K562 (cell line): ENCODE results near the gene DOCK7. TPM values are rescaled to one million over a fixed set of nuclear protein-coding genes. Genes with fewer than 3 reads are reported as not detected.

Source experiments
- ATAC-seq: fragments of 200-7000 bp; cut with Tn5 transposase; 3 replicates; pipeline ENCODE4 v1.9.1; 2020; ENCODE audit warnings: moderate library complexity
- BruUV-seq: library from RNA; stranded (reverse); fragments of 400-500 nt; replicated peaks from 2 replicates; lab custom pipeline; 2021; lab: Mats Ljungman, UMichigan
- CTCF ChIA-PET: fragments of 300-600 bp; formaldehyde crosslinking; extraction: SDS; loops from one replicate; lab custom pipeline; 2021; ENCODE audit warnings: low intra/inter-chr PET ratio; lab: Yijun Ruan, JAX
- POLR2A ChIA-PET: fragments of 300-600, 350-650 bp; sonication (Branson Sonifier 250); formaldehyde crosslinking; extraction: SDS; loops from one replicate; lab custom pipeline; 2021; ENCODE audit warnings: antibody characterized with exemption, inconsistent platforms; lab: Yijun Ruan, JAX
- DNase-seq, 4 experiments: peaks; one replicate each; pipeline versions ENCODE4 v3.0.0 to v3.0.0-alpha.2; 2011 to 2018; ENCODE audit warnings: low spot score in 3 of 4, mixed read lengths in 3 of 4; ENCODE audit errors: extremely low read depth in 1 of 4
- FAIRE-seq: peaks from 2 replicates; lab custom pipeline; 2011; peaks lifted over from hg19 to GRCh38; lab: Jason Lieb, UNC
- H2AFZ ChIP-seq: 2 replicates; pipeline ENCODE4 v1.6.0; 2011; ENCODE audit warnings: low read depth, low read length, control low read depth, inconsistent platforms
- H3K27ac ChIP-seq: fragments of 200-600 bp; 3 replicates; pipeline ENCODE4 v1.8.0; 2011; ENCODE audit warnings: low read depth, mild to moderate bottlenecking, control low read depth, inconsistent platforms, low read length, moderate library complexity, mixed read lengths; ENCODE audit errors: extremely low read depth
- H3K27me3 ChIP-seq, 2 experiments: fragments of 300-600 bp in 1 of 2; 2 replicates in 1 of 2; 3 replicates in 1 of 2; pipeline versions ENCODE4 v1.6.0 to v1.8.0; 2011; ENCODE audit warnings: inconsistent platforms in 2 of 2, low read length in 2 of 2, mild to moderate bottlenecking in 1 of 2, mixed read lengths in 1 of 2, moderate library complexity in 1 of 2; ENCODE audit not compliant: control insufficient read depth in 2 of 2, insufficient read depth in 2 of 2
- H3K36me3 ChIP-seq: fragments of 300-600 bp; 3 replicates; pipeline ENCODE4 v1.8.0; 2011; ENCODE audit warnings: mild to moderate bottlenecking, low read length, inconsistent platforms; ENCODE audit not compliant: control insufficient read depth, insufficient read depth
- H3K4me1 ChIP-seq, 2 experiments: fragments of 200-600 bp in 1 of 2; replicated peaks in 1 of 2; 2 replicates in 1 of 2; 3 replicates in 1 of 2; pipeline versions ENCODE4 v1.5.1 to v1.8.0; 2011; ENCODE audit warnings: inconsistent platforms in 2 of 2, low read length in 2 of 2, mild to moderate bottlenecking in 1 of 2, mixed read lengths in 1 of 2, moderate library complexity in 1 of 2; ENCODE audit not compliant: control insufficient read depth in 2 of 2, insufficient read depth in 2 of 2
- H3K4me2 ChIP-seq: 2 replicates; pipeline ENCODE4 v1.6.1; 2011; ENCODE audit warnings: low read length, control low read depth, inconsistent platforms, mixed read lengths; ENCODE audit not compliant: insufficient read depth
- H3K4me3 ChIP-seq: fragments of 200-600 bp; sonication (generic), shearing (Covaris generic); 2 replicates; pipeline ENCODE4 v1.5.1; 2016; ENCODE audit warnings: control low read depth, inconsistent platforms
- H3K79me2 ChIP-seq: fragments of 200-600 bp; 3 replicates; pipeline ENCODE4 v1.8.0; 2011; ENCODE audit warnings: low read length, inconsistent platforms; ENCODE audit not compliant: control insufficient read depth, insufficient read depth
- H3K9ac ChIP-seq, 2 experiments: 2 replicates each; pipeline versions ENCODE4 v1.6.0 to v1.6.1; 2011; ENCODE audit warnings: low read depth in 2 of 2, low read length in 2 of 2, control low read depth in 1 of 2, inconsistent platforms in 1 of 2, mild to moderate bottlenecking in 1 of 2, mixed read lengths in 1 of 2; ENCODE audit not compliant: insufficient read depth in 1 of 2
- H3K9me1 ChIP-seq: one replicate; pipeline ENCODE4 v1.6.0; 2011; ENCODE audit warnings: inconsistent platforms, mild to moderate bottlenecking, low read length, moderate library complexity; ENCODE audit not compliant: control insufficient read depth, insufficient read depth
- H3K9me3 ChIP-seq: replicated peaks from 2 replicates; pipeline ENCODE4 v1.5.1; 2011; ENCODE audit warnings: low read depth, low read length, inconsistent platforms; ENCODE audit not compliant: control insufficient read depth, insufficient read depth
- H4K20me1 ChIP-seq: replicated peaks from 2 replicates; pipeline ENCODE4 v1.6.1; 2011; ENCODE audit warnings: low read length, inconsistent platforms, mixed read lengths; ENCODE audit not compliant: control insufficient read depth, insufficient read depth
- ARID1B ChIP-seq: fragments of 450-650 bp; IDR thresholded peaks from 2 replicates; pipeline ENCODE4 v1.6.1; 2016; ENCODE audit warnings: antibody characterized with exemption, mild to moderate bottlenecking, inconsistent platforms
- ARID2 ChIP-seq: fragments of 450-650 bp; IDR thresholded peaks from 2 replicates; pipeline ENCODE4 v1.6.1; 2017; ENCODE audit warnings: antibody characterized with exemption, mild to moderate bottlenecking
- CREB5 ChIP-seq: fragments of 250-450 bp; sonication (Bioruptor Pico); IDR thresholded peaks from 2 replicates; pipeline ENCODE4 v1.5.0; 2020; ENCODE audit warnings: mild to moderate bottlenecking
- DDX20 ChIP-seq: fragments of 450-650 bp; IDR thresholded peaks from 2 replicates; pipeline ENCODE4 v1.6.1; 2016; ENCODE audit warnings: missing genetic modification characterization, low read depth, mild to moderate bottlenecking, missing compliant biosample characterization, moderate library complexity
- FOSL1 ChIP-seq: fragments of 200-800 bp; sonication (Bioruptor generic); conservative IDR thresholded peaks from 2 replicates; pipeline ENCODE4 v1.6.1; 2016; ENCODE audit warnings: missing genetic modification characterization, missing compliant biosample characterization
- FOXA1 ChIP-seq: fragments of 450-650 bp; IDR thresholded peaks from 2 replicates; pipeline ENCODE4 v1.6.1; 2016; ENCODE audit warnings: mild to moderate bottlenecking, borderline replicate concordance
- JUND ChIP-seq, 2 experiments: IDR thresholded peaks; 2 replicates in 1 of 2; 3 replicates in 1 of 2; pipeline ENCODE4 v1.6.1; 2011; ENCODE audit warnings: borderline replicate concordance in 2 of 2, low read depth in 2 of 2, low read length in 2 of 2, improper control_type of control experiment in 1 of 2, missing biosample characterization in 1 of 2, missing genetic modification characterization in 1 of 2, missing genetic modification reagents in 1 of 2
- MAFG ChIP-seq: fragments of 450-650 bp; conservative IDR thresholded peaks from 2 replicates; pipeline ENCODE4 v1.6.1; 2016; ENCODE audit warnings: missing genetic modification characterization, missing compliant biosample characterization
- TCF3 ChIP-seq: sonication (generic); formaldehyde crosslinking; IDR thresholded peaks from 2 replicates; pipeline ENCODE4 v1.4.0; 2020; ENCODE audit warnings: mild to moderate bottlenecking, missing genetic modification reagents
- ZBTB43 ChIP-seq: sonication (generic); formaldehyde crosslinking; IDR thresholded peaks from 2 replicates; pipeline ENCODE4 v1.8.0; 2023; ENCODE audit warnings: mild to moderate bottlenecking, missing genetic modification reagents
- ZNF76 ChIP-seq: fragments of 250-450 bp; sonication (Bioruptor Pico); IDR thresholded peaks from 2 replicates; pipeline ENCODE4 v1.4.0; 2020; ENCODE audit warnings: mild to moderate bottlenecking, moderate library complexity, borderline replicate concordance
- WGBS: fragments of 100-300 bp; shearing (Covaris generic); methylation state at CpG from one replicate; pipeline ENCODE4 v1.1.6; 2016; ENCODE audit warnings: low coverage, mixed read lengths; ENCODE audit not compliant: insufficient coverage; ENCODE audit errors: missing lambda C conversion rate; 5-methylcytosine and 5-hydroxymethylcytosine counted together
- in situ Hi-C: fragments of 300-500 bp; cut with MboI; formaldehyde crosslinking; loops from 4 replicates; pipeline ENCODE4 v1.15.0; 2018; ENCODE audit warnings: inconsistent platforms, mixed read lengths
- intact Hi-C: fragments of 100-400 bp; cut with micrococcal nuclease; formaldehyde crosslinking; loops from 2 replicates; pipeline ENCODE4 v1.14.2; 2022
- polyA plus RNA-seq, 8 experiments: library from polyadenylated mRNA; depleted of rRNA in 4 of 8; stranded (reverse) in 5 of 8; unstranded in 3 of 8; fragments of >200 nt; fragmentation: Nextera tagmentation in 2 of 8; fragmentation: Illumina TruSeq in 1 of 8; extraction: Ambion mirVana in 2 of 8; extraction: Trizol in 1 of 8; gene quantifications; 2 replicates each; pipeline versions ENCODE4 v1.2.1 to v1.2.3, GENCODE V29; 2011 to 2014; ENCODE audit warnings: inconsistent platforms in 1 of 8, missing spikeins in 1 of 8
- total RNA-seq, 7 experiments: library from RNA; depleted of rRNA in 6 of 7; stranded (reverse); fragments of >200 nt in 6 of 7; fragmentation: Illumina TruSeq in 2 of 7; extraction: Trizol in 2 of 7; gene quantifications; 2 replicates each; pipeline versions ENCODE4 v1.2.1 to v1.2.3, GENCODE V29; 2011 to 2021; ENCODE audit warnings: low replicate concordance in 1 of 7

The DOCK7 gene
- total and polyA plus RNA-seq, 9 of the 15 experiments (the other 6 are each of a cell fraction or from before 2014, with no cell fraction given): 4.9 to 35.1 (median 12.6) TPM

DNA sequence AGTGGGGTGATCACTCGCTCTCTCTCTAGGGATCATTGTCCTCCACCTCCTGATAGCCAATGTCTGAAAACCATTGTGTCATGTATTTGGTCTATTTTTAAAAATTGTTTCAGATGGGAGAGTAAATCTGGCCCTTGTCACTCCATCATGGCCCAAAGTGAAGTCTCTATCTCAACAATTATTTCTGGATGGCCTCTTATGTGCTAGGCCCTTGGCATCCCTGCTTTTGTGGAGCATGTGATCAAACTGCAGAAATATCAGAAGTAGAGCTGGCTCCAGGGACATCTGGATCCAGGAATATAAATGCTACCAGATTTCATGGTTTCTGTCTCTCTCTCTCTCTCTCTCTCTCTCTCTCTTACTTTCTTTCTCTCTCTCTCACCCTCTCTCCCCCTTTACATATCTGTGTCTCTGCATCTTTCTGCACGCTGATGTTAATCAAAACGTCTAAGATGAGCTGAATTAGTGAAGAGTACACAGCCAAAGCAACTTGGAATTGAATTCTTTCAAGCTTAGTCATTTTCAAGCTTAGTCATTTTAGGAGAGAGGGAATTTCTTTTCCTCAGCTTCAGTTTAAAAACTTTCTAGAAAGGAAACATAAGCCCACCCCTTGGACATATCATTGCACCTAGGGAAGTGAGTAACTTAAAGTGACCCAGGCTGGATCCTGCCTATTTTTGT, 47.4 kb upstream of the DOCK7 start:
- H3K4me1 ChIP-seq: no peaks in the 10 kb centered on the region
- DNase-seq (no peak), FAIRE-seq (no peak), ATAC-seq (no peak)
- no peaks in the 10 kb centered on the region for H4K20me1 ChIP-seq
- H2AFZ ChIP-seq: no peak overlapping the region
- H3K9ac ChIP-seq: no peak overlapping the region
- WGBS: 3% methylated on average over 3 of the region's 3 CpGs
- in situ Hi-C loops (loop anchor here (10.0 kb wide), 1 partner anchor 561 kb away; no protein-coding TSS in a partner anchor), intact Hi-C loops (loop anchor here (10.0 kb wide), 1 partner anchor 51 kb away; the partner anchor contains the start of gene DOCK7)
- no peak overlapping the region for H3K4me2 ChIP-seq
- no peak overlapping the region for H3K27ac ChIP-seq
- no peak overlapping the region for H3K4me3 ChIP-seq
- ChIA-PET POLR2A (no interaction called here), CTCF (no interaction called here)
- H3K9me3 ChIP-seq: no peaks in the 10 kb centered on the region
- TF ChIP-seq TCF3 (no peak), DDX20 (tag) (no peak), JUND (IDR thresholded peaks at IDR 0.05; ENCODE audit: borderline replicate concordance, low read depth, low read length) (no peak), JUND (tag; IDR thresholded peaks at IDR 0.05; ENCODE audit: borderline replicate concordance, low read depth, low read length) (peak; percentile 49; the same call in 1 of the 3 replicates), ZBTB43 (CRISPR knock-in tag) (no peak), MAFG (tag) (no peak), ZNF76 (CRISPR knock-in tag) (no peak), CREB5 (CRISPR knock-in tag) (no peak), ARID2 (no peak), FOXA1 (no peak), FOSL1 (tag) (0 out of 2 replicates have a peak, but pooled peaks have one; percentile 20), ARID1B (no peak)
- no peaks in the 10 kb centered on the region for H3K36me3 ChIP-seq
- no peaks in the 10 kb centered on the region; a peak in 2 of 5 replicates for H3K27me3 ChIP-seq
- no TSS peak for BruUV-seq
- H3K9me1 ChIP-seq: no peaks in the 10 kb centered on the region
- H3K79me2 ChIP-seq: no peaks in the 10 kb centered on the region
